GM12872 (cell line): Measurements from ENCODE around the gene SLC35C1.

Experiments used
- TF ChIP-seq, protein P1 (sequence below): IDR thresholded peaks from 3 replicates; pipeline ENCODE4 v1.5.1; 2011; ENCODE audit warnings: low read depth, mild to moderate bottlenecking, low read length, moderate library complexity; ENCODE audit not compliant: insufficient read depth

The SLC35C1 gene

DNA sequence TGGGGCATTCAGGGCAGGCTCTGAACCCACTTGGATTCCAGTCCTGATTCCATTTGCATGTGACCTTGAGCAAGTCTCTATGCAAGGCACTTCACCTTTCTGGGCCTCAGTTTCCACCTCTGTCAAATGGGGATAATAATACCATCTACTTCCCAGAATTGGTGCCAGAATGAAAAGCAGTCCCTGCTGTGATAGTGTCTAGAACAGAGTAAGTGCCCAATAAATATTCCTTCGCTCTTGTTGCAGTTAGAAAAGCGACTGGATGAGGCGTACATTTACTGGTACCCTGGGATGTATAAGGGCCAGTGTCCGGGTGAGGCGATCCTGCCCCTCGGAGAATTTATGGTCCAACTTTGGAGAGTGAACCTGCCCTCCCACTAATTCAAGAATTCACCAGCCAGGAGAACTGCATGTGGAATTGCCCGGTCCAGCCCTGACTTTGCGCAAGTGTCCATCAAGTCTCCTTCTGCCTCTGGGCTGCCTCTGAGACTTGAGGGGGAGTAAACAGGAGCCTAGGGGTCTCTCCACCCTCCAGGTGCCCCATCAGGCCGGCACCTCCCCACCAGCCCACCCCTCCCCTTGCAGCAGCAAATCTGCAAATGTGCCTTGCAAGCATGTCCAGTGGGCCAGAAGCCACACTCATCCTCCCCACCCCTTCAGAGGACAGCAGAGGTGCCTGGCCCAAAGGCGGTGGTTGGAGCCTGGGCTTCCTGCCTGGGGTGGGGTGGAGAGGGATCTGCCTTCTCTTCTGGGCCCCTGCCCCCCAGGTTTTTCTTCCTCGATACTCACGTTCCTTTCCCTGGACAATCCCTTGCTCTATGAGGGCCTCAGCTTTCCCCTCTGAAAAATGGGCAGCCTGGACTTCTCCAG, 30.9 kb upstream of the SLC35C1 start:
- TF ChIP-seq, protein P1, sequence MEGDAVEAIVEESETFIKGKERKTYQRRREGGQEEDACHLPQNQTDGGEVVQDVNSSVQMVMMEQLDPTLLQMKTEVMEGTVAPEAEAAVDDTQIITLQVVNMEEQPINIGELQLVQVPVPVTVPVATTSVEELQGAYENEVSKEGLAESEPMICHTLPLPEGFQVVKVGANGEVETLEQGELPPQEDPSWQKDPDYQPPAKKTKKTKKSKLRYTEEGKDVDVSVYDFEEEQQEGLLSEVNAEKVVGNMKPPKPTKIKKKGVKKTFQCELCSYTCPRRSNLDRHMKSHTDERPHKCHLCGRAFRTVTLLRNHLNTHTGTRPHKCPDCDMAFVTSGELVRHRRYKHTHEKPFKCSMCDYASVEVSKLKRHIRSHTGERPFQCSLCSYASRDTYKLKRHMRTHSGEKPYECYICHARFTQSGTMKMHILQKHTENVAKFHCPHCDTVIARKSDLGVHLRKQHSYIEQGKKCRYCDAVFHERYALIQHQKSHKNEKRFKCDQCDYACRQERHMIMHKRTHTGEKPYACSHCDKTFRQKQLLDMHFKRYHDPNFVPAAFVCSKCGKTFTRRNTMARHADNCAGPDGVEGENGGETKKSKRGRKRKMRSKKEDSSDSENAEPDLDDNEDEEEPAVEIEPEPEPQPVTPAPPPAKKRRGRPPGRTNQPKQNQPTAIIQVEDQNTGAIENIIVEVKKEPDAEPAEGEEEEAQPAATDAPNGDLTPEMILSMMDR: no peak

DNA sequence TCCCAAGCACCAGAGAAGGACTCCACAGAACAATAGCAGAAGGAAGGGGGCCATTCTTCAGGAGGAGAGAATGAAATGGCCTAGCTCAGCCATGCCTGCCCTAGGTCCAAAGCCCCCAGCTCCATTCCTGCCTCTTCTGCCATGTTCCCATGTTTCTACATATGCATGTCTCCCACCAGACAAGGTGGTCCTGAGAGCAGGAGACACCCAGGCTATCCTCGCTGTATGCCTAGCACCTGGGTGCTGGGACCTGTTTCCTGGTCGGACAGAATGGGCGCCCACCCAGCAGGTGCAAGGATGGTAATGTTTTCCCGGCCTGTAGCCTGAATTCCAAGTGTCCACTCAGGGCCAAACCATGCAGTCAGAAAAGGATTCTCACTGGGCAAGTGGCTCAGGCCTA, 30.2 kb upstream of the SLC35C1 start:
- TF ChIP-seq, protein P1: no peak

DNA sequence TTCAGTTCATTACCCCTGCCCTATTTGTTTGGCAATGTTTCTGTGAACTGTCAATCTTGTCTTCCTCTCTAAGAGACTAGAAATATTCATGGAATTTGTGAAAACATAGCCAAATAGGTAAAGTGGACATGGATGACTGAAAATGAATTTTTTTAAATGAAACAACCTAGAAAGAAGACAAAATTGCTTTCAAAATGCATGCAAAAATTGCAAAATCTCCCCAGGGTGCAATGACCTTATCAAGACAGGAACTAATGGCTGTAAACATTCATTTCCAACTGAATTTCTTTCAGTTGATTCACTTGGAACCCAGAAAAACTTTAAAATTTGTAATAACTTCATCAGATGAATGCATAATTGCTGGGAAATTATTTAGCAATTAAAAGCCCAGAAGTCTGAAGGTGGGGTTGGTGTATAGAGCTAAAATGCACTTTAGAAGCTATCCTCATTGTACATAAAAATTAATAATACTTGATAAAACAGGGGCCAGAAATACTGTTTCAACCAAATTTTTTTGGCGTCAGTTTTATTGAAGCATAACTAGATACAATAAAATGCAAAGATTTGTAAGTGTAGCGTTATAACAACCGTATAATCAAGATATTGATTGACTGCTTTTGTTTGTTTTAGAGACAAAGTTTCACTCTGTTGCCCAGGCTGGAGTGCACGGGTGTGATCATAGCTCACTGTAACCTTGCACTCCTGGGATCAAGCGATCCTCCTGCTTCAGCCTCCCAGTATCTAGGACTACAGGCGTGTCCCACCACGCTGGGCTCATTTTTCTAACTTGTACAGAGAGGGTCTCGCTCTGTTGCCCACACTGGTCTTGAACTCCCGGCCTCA, 27.6 kb upstream of the SLC35C1 start:
- TF ChIP-seq, protein P1: no peak

DNA sequence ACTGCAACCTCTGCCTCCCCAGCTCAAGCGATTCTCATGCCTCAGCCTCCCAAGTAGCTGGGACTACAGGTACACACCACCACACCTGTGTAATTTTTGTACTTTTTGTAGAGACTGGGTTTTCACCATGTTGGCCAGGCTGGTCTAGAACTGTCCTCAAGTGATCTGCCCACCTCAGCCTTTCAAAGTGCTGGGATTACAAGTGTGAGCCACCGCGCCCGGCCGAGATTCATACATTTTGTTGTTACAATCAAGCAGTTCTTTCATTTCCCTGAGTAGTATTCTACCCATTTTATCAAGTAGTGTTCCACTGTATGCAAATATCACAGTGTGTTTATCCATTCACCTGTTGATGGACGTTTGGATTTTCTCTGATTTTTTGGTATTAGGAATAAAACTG, 26.6 kb upstream of the SLC35C1 start:
- TF ChIP-seq, protein P1: no peak

DNA sequence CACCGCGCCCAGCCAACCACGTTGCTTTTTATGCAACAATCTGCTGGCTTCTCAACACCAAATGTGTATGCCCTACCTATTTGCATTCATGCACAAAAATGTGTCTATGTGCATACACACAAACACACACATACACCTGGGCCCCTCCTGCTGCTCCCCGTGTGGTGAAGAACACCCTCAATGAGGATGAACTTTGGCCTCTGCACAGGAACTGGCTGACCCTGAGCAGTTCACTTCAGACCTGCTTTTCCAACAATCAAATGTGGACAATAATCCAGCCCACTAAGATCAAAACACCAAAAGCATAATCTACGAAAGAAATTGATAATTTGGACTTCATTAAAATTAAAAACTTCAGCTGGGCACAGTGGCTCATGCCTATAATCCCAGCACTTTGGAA, 25.3 kb upstream of the SLC35C1 start:
- TF ChIP-seq, protein P1: no peak

DNA sequence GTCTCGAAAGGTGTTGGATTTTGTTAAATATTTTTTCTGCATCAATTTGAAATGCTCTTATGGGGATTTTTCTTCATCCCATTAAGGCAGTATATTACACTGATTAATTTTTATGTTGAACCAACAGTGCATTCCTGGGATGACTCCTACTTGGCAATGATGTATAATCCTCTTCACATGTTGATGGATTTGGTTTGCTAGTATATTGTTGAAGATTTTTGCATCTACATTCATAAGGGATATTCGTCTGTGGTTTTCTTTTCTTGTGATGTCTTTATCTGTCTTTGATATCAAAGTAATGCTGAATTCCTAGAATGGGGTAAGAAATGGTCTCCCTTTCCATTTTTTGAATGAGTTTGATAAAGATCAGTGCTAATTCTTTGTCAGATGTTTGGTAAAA, 18.7 kb upstream of the SLC35C1 start:
- TF ChIP-seq, protein P1: no peak

GRCh38 chr11:45788887-45789286, 16.1 kb upstream of the SLC35C1 start:
- TF ChIP-seq, protein P1: no peak
